HEK293T (cell line): ENCODE results near the gene KRTAP4-5.
"Not testable (repeated sequence)": the region's sequence is repeated elsewhere in the genome, so short reads cannot be mapped to it uniquely, and the experiment has no call there.

Source experiments
- CTCF ChIA-PET: fragments of 350-600 bp; formaldehyde crosslinking; extraction: SDS; loops from one replicate; lab custom pipeline; 2021; ENCODE audit warnings: antibody characterized with exemption, inconsistent platforms; lab: Yijun Ruan, JAX
- POLR2A ChIA-PET: fragments of 350-600 bp; formaldehyde crosslinking; extraction: SDS; loops from one replicate; lab custom pipeline; 2020; ENCODE audit warnings: antibody characterized with exemption, inconsistent platforms; lab: Yijun Ruan, JAX
- DNase-seq: peaks from one replicate; pipeline ENCODE4 v3.0.0; 2012; ENCODE audit warnings: mixed read lengths; ENCODE audit errors: extremely low spot score
- ARNT ChIP-seq: fragments of 450-650 bp; IDR thresholded peaks from 2 replicates; pipeline ENCODE4 v1.6.1; 2017; ENCODE audit warnings: mild to moderate bottlenecking
- BHLHE40 ChIP-seq: fragments of 450-650 bp; IDR thresholded peaks from 2 replicates; pipeline ENCODE4 v1.6.1; 2016; ENCODE audit warnings: mild to moderate bottlenecking, moderate library complexity, borderline replicate concordance
- CTBP1 ChIP-seq: fragments of 450-650 bp; IDR thresholded peaks from 2 replicates; pipeline ENCODE4 v1.6.1; 2016; ENCODE audit warnings: borderline replicate concordance
- ELF4 ChIP-seq: fragments of 450-650 bp; IDR thresholded peaks from 2 replicates; pipeline ENCODE4 v1.6.1; 2017; ENCODE audit warnings: antibody characterized with exemption
- FOXA1 ChIP-seq: fragments of 450-650 bp; IDR thresholded peaks from 2 replicates; pipeline ENCODE4 v1.6.1; 2016; ENCODE audit warnings: mild to moderate bottlenecking
- FOXK2 ChIP-seq: fragments of 450-650 bp; IDR thresholded peaks from 2 replicates; pipeline ENCODE4 v1.6.1; 2016; ENCODE audit warnings: mild to moderate bottlenecking
- FOXM1 ChIP-seq: fragments of 450-650 bp; IDR thresholded peaks from 2 replicates; pipeline ENCODE4 v1.6.1; 2017; ENCODE audit warnings: mild to moderate bottlenecking, borderline replicate concordance
- HDGF ChIP-seq: fragments of 450-650 bp; IDR thresholded peaks from 2 replicates; pipeline ENCODE4 v1.6.1; 2017; ENCODE audit warnings: antibody characterized with exemption, borderline replicate concordance
- L3MBTL2 ChIP-seq: fragments of 450-650 bp; conservative IDR thresholded peaks from 2 replicates; pipeline ENCODE4 v1.6.1; 2016; ENCODE audit warnings: mild to moderate bottlenecking
- LEF1 ChIP-seq: fragments of 450-650 bp; IDR thresholded peaks from 2 replicates; pipeline ENCODE4 v1.6.1; 2017; ENCODE audit warnings: mild to moderate bottlenecking, borderline replicate concordance
- NFRKB ChIP-seq: fragments of 450-650 bp; IDR thresholded peaks from 2 replicates; pipeline ENCODE4 v1.6.1; 2016; ENCODE audit warnings: mild to moderate bottlenecking, moderate library complexity
- SP1 ChIP-seq: fragments of 450-650 bp; IDR thresholded peaks from 2 replicates; pipeline ENCODE4 v1.6.1; 2017
- SUZ12 ChIP-seq: fragments of 450-650 bp; IDR thresholded peaks from 2 replicates; pipeline ENCODE4 v1.6.1; 2016; ENCODE audit warnings: mild to moderate bottlenecking
- TARDBP ChIP-seq: fragments of 450-650 bp; IDR thresholded peaks from 2 replicates; pipeline ENCODE4 v1.6.1; 2016
- ZNF384 ChIP-seq: fragments of 450-650 bp; IDR thresholded peaks from 2 replicates; pipeline ENCODE4 v1.6.1; 2016
- TF ChIP-seq, protein P1 (sequence below): fragments of 450-650 bp; IDR thresholded peaks from 2 replicates; pipeline ENCODE4 v1.6.1; 2016

Gene KRTAP4-5

DNA sequence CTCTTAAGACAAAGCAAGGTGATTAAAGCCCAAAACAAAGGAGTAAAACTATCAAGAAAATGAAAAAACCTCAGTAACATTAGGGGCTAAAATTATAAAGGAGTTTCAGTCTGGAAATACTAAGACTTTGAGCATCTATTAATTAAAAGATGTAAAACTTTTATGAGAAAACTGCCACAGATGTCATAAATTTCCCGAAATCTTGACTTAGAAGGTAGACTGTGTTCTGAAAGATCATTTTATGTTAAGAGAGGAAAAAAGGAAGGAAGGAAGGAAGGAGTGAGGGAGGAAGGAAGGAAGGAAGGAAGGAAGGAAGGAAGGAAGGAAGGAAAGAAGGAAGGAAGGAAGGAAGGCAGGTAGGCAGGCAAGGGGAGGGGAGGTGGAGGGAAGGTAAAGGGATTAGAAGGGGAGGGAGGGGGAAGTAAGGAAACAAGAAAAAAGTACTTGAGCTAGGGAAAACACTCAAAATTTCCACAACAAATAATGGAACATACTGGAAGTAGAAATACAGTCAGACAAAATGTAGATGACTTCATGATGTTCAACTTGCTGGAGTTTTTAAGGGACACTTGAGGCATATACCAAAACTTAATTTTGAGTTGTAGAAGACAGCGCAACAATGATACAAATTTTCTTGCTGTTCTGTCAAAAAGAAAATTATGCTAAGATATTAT lies 2.0 kb downstream of the KRTAP4-5 start:
- DNase-seq: no peak
- TF ChIP-seq, protein P1, sequence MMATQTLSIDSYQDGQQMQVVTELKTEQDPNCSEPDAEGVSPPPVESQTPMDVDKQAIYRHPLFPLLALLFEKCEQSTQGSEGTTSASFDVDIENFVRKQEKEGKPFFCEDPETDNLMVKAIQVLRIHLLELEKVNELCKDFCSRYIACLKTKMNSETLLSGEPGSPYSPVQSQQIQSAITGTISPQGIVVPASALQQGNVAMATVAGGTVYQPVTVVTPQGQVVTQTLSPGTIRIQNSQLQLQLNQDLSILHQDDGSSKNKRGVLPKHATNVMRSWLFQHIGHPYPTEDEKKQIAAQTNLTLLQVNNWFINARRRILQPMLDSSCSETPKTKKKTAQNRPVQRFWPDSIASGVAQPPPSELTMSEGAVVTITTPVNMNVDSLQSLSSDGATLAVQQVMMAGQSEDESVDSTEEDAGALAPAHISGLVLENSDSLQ: no peak
- TF ChIP-seq ZNF384 (no peak), FOXK2 (no peak), LEF1 (no peak), L3MBTL2 (no peak), ELF4 (no peak), TARDBP (no peak), SUZ12 (no peak), BHLHE40 (no peak), NFRKB (no peak), FOXM1 (no peak), ARNT (no peak), FOXA1 (no peak), HDGF (no peak), CTBP1 (no peak), SP1 (no peak)
- POLR2A ChIA-PET: no interaction called here
- CTCF ChIA-PET: no interaction called here

DNA sequence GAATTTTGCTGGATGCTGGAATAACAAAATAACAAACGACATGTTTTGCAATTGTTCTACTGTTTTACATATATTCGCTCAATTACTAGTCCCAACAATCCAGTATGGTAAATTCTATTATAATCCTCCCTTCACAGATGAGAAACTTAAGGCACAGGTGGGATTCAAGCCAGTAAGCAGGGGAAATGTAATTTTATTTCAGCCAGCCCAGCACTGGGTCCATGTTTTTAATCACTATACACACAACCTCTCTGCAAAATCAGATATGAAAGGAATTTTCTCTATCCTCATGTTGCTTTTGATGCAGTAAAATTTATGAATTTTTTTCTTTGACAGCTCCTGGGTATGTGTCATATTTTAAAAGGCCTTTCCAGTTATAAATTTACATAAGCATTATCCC lies 4.4 kb downstream of the KRTAP4-5 start:
- CTCF ChIA-PET: no interaction called here
- DNase-seq: no peak
- TF ChIP-seq, protein P1: no peak
- TF ChIP-seq SUZ12: no peak
- no peak for TF ChIP-seq NFRKB
- no peak for TF ChIP-seq FOXA1
- no peak for TF ChIP-seq L3MBTL2
- TF ChIP-seq HDGF: no peak
- no peak for TF ChIP-seq ELF4
- no peak for TF ChIP-seq ZNF384
- TF ChIP-seq CTBP1: no peak
- no peak for TF ChIP-seq TARDBP
- TF ChIP-seq ARNT: no peak
- no peak for TF ChIP-seq LEF1
- POLR2A ChIA-PET: no interaction called here

DNA sequence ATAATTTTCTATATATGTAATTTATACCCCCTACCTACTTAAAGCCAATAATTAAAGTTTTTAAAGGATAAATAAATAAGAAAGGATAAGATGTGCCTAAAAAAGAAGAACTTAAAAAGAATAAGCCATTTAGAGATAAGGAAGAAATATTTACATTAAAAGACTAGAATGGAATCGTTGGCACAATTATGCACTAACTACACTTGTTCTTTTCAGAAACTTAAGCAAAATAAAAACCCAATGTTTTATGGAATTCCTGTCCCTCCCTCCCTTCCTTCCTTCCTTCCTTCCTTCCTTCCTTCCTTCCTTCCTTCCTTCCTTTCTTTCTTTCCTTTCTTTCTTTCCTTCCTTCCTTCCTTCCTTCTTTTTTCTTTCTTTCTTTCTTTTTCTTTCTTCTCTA lies 4.8 kb downstream of the KRTAP4-5 start:
- ChIA-PET CTCF (no interaction called here), POLR2A (no interaction called here)
- TF ChIP-seq ZNF384 (no peak), FOXK2 (no peak), ARNT (no peak), LEF1 (no peak), FOXA1 (no peak), SP1 (no peak), HDGF (no peak), BHLHE40 (no peak), NFRKB (no peak), CTBP1 (no peak), ELF4 (no peak), SUZ12 (no peak)
- no peak for DNase-seq

DNA sequence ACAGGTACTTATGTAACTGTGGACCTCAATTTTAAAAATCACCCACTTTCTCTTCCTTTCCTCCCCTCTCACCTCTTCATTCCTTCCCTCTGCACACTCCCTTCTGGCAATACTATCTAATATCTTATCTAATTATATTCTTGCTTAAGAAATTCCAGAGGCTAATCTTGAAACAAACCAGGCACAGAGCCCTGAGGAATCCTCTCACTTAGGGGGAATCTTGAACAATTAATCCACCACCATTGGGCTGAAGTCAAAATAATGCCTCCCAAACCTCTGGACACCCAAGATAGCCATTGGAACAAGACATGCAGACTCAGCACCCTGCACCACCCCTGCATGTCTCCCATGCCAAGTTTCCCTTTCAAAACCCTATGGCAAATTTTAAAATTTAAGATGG lies 8.3 kb downstream of the KRTAP4-5 start:
- no peak for DNase-seq
- ChIA-PET CTCF (no interaction called here), POLR2A (no interaction called here)
- no peak for TF ChIP-seq FOXM1
- TF ChIP-seq TARDBP: no peak
- TF ChIP-seq BHLHE40: no peak
- TF ChIP-seq HDGF: no peak
- no peak for TF ChIP-seq NFRKB
- no peak for TF ChIP-seq SUZ12
- TF ChIP-seq ELF4: no peak
- no peak for TF ChIP-seq ZNF384
- TF ChIP-seq FOXK2: no peak
- no peak for TF ChIP-seq L3MBTL2
- TF ChIP-seq LEF1: no peak

DNA sequence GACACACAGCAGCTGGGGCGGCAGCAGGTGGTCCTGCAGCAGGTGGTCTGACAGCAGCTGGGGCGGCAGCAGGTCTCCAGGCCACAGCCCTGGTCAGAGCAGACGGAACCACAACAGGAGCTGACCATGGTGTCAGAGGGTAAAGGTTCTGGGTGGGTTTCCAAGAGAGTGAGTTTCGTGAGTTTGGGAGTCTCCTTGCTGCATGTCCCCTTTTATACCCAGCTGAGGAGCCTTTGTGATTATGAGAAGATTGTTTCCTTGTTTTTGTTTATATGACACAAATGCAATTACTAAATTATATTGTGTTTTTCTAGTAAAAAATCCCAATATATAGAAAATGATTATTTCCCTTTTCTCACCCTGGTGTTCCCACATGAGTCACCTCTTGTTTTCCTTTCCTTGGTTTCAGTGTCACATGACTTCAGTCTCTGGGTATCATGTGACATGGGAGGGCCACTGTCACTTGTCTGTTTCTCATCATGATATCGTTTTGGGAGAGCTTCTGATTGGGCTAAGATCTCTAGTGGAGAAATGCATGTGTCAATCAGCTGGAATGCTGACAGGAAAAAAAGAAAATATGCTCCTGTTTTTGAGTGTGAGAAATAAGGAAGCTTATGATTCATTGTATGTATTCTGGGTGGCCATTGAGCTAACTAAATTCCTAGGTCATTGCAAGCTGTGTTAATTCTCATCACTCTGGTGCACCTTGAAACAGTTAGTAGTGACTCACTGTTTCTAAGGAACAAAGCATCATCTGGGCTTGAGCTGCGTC lies 9.1 kb downstream of the KRTAP4-5 start, which contains the start of gene KRTAP4-6:
KRTAP4-6 (minus strand) TSS at position 185 of the 772 bp plus-strand sequence; CDS start at position 128, 57 bp downstream.
- POLR2A ChIA-PET: no interaction called here
- CTCF ChIA-PET: no interaction called here
- TF ChIP-seq NFRKB (no peak), HDGF (no peak), FOXK2 (no peak), SP1 (no peak), BHLHE40 (no peak), L3MBTL2 (no peak), LEF1 (no peak), SUZ12 (no peak), ZNF384 (no peak), FOXA1 (no peak), TARDBP (no peak), ELF4 (no peak), CTBP1 (no peak), FOXM1 (no peak)
- no peak for DNase-seq

DNA sequence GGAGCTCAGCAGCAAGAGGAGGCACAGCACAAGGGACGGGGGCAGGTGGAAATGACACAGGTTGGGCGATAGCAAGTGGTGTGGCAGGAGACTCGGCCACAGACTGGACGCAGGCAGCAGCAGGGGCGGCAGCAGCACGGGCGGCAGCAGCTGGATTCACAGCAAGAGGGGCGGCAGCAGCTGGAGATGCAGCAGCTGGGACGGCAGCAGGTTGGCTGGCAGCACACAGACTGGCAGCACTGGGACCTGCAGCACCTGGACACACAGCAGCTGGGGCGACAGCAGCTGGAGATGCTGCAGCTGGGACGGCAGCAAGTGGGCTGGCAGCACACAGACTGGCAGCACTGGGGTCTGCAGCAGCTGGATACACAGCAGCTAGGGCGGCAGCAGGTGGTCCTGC lies 9.8 kb downstream of the KRTAP4-5 start:
- POLR2A ChIA-PET, DNase-seq, CTCF ChIA-PET: not testable (repeated sequence)
